HG03135 (cell line): ENCODE data around the gene GDI2.

ENCODE experiments used
- ATAC-seq: cut with Tn5 transposase; IDR thresholded peaks from one replicate; pipeline ENCODE4 v1.9.1; 2021; ENCODE audit warnings: mild to moderate bottlenecking, moderate library complexity; ENCODE audit not compliant: unreplicated experiment

Gene GDI2

DNA sequence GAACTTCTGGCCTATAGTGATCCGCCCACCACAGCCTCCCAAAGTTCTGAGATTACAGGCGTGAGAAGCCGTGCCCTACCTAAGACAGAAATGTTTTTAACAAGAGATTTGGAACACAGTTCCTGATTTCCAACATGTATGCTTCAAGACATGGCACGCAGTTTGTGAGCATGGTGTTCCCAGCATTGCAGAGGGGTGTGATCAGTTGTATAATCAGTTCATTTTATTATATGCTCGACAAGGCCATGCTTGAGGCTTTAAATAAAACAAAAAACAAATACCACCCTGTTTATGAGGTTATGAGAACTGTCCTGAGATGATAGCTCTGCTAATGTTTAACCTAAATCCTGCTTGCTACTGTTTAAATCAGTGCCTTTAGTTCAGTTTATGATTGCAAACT lies 68.4 kb downstream of the GDI2 start:
- ATAC-seq: no peak

DNA sequence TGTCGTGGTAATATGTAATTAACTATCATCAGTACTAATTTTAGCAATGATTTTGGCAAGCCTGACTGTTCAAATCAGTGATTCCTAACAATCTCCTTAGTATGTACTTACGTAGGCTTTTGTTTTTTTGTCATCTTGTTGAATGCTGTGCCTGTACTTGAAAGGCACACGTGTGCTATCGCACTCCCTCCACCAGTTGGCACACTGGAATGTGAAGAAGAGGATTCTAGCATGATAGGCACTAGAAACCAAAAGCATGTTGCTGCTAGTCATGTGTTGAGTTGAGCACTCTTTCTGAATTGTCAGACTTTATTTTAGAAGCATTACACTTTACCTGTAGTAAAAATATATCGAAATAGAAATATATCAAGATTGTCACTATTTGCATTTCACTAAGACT lies 69.5 kb downstream of the GDI2 start:
- ATAC-seq: no peak

DNA sequence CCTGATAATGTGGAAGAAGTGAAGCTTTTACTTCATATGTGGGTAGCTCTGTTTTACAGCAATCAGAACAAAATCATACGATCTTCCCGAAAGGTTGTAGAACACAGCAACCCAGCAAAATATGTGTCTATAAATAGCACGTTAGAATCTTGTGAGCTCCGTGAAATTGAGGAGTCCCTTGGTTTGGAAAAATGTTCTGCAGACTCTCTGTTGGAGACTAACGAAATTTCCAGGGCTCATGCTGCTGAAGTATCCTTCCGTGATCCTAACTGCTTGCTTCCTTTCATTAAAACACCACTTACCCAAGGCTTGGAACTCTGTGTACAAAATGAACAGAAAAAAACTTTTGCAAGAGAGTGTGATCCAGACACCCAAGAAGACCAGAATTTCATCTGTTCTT lies 71.1 kb downstream of the GDI2 start:
- ATAC-seq: no peak

DNA sequence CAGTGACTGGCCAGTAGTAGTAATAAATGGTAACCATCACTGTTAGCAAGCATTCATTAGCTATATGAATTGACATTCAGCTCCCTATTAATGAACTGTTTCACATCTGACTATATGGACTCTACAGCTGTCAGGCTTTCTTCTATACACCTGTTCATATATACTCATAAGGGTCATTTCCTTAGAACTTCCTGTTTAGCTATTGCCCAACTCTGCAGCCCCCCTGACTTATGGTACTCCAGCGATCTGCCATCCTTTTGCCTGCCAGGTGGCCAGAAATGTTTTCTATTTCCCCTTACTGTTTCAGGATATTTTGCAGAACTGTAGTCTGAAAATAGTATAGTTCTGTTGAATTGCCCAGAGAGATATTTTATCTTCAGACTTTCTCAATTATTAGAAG lies 72.0 kb downstream of the GDI2 start:
- ATAC-seq: no peak

DNA sequence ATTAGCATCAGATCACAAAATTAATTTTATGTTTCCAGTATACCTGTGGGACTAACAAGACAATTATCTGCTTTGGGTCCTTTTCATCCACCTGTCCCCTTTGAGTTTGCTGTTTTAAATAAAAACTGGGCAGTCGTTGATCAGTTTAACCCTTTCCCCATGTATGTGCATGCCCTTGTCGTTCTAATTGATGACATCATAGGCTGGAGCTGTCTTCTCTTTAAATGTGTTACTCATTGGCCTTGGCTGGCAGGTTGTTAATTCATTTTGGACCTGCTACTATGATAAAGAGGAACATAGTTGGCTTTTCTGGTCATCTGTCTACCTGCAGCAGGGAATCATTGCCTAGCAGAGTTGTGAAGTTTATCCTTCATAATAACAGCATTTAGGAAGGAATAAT lies 74.8 kb downstream of the GDI2 start:
- ATAC-seq: no peak

DNA sequence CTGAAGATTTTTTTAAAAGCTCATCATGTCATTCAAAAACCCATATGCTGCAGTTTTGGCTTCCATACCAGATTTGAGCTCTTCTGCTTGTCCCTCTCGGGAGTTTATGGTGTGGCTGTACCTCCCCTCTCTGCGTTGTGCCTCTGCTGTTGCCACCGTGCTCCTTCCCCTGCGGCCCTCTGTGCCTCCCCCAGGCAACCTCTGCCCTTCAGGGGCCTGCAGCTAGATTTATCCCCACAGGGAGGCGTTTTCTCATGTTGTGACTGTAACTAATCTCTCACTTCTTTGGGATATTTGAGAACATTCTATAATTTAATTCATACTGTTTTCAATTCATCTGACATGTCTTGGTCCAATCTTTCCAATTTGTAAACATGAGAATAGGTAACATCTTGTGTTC lies 75.9 kb downstream of the GDI2 start:
- ATAC-seq: no peak

DNA sequence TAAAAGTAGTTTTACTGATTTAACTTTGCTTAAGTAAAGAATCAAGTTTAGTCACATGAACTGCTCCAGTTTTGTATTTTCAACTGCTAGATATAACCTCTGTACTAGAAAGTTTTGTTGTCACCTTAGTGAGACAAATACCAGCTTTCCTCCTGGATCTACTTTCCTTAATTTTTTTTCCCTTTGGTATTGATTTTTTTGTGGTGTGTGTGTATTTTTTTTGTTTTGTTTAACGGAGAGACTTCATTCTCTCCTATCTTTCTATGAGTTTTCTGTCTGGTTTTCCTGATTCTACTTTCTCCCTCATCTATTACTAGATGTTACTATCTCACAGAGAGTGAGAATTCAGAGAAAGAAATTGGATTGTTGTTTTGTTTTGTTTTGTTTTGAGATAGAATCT lies 76.6 kb downstream of the GDI2 start:
- no peak for ATAC-seq

DNA sequence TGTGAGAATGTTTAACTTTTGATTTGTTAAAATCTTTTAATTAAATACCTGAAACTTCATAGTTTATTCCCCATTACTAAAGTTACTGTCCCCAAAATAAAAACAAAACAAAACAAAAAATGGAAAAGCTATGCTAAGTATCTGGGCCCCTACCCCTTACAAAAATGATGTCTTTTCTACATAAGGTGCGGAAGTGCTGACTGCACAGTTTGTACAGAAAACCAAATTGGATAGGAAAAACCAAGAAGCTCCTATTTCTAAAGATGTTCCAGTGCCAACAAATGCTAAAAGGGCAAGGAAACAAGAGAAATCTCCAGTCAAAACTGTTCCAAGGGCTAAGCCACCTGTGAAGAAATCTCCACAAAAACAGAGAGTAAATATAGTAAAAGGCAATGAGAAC lies 78.1 kb downstream of the GDI2 start:
- ATAC-seq: no peak

DNA sequence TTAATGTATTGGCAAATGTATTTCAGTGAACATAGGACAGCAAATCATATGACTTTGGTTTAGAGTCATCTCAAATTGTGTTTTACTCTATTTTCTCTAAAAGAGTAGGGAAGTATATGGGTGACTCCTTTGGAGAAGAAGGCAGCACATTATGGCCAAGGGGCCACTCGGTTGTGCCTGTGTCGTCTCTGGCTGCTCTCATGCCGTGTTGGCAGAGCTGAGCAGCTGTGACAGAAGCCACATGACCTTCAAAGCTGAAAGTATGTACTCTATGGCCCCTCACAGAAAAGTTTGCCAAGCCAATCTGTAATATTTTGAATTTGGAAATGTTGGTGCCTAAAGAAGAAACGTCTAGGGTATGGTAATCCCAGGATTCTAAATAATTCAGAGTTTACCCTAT lies 81.1 kb downstream of the GDI2 start:
- no peak for ATAC-seq

DNA sequence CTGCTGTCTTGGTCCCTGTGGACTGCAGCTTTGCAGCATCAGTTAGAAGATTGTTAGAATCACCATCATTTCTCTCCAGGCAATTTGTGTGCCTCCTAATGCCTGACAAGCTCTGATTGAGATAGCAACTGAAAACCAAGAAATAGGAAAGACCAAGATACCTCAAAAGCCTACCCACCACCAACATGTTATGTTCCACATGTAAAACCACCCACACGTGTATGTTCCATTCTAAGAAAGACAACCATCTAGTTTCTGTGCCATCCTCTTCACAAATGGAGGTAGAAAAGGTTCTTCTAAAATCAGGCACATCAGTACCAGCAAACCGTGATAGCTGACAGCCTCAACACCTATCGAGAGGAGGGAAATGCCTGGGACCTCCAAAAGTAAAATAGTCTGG lies 81.7 kb downstream of the GDI2 start:
- no peak for ATAC-seq

DNA sequence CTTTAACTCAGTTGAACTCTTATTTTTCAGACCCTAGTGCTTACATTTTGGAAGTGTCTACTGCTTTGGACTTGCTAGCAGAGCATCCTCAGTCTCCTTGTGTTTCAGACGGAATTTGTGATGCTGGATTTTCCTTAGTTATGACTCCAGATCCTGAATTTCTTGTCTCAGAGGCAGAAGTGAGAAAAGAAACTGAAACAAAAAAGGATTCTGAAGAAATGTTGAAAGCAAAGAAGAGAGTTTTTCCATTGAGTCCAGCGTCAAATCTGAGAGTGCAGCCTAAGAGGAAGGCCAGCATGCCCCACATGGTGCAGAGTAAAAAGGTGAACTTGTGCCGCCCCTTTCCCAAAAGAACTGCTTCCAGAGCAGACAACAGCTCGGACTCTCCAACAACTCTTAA lies 82.5 kb downstream of the GDI2 start:
- ATAC-seq: no peak

DNA sequence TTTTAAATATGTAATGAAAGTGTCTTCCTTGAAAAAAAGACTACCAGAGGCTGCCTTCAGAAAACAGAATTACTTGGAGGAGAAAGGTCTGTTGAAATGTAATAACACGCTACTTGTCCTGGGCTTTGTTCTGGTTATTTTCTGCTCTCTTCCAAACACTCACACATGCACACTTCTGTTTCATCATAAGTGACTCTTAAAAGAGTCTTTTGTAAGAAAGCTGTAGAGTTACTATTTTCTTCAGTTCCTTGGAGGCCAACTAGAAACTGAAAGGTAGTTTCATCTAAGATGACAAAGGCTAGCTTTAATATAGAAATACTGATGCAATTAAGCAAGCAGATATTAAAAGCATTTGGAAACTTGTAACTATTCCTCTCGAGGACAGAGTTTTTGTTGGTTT lies 89.5 kb downstream of the GDI2 start:
- ATAC-seq: no peak

DNA sequence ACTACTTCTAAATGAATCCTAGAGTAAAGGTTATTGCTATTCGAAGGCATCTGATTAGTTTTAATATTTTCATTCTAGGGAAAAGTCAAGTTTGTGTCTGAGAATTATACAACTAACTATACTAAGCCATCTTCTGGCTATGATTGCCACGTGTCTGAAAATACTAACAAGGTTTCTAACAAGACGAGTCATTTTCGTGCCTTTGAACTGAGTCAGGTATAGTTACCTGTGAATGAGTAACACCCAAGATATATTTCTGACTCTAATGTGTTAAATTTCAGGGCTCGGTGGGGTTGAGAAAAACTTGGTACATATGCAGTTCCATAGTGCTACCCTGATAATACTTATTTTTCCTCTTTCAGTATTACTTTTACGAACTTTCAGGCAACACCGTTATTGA lies 93.1 kb downstream of the GDI2 start:
- ATAC-seq: no peak

DNA sequence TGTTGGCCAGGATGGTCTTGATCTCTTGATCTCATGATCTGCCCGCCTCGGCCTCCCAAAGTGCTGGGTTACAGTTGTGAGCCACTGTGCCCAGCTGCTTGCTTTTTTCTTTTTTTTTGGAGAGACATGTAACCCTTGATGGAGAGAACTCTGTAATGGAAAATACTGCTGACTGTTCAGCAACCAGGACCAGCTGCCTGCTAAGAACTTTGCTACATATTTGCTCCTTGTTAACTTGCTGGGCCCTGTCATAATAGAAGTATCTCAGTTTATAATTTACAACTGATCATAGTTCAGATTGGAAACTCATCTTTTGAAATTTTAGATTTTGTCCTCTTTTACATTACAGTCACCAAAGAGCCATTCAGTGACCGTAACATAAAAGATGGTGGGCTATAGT lies 93.7 kb downstream of the GDI2 start:
- no peak for ATAC-seq
